Measurements from ENCODE around the gene ZNF394.
A peak's percentile ranks its signal among the peaks of the same experiment; 100 is the strongest.

The ZNF394 gene

GRCh38 chr7:99493823-99494222 lies 6.3 kb downstream of the ZNF394 start:
- no peak for DNase-seq (ENCODE audit: low spot score)

- no peak for DNase-seq (ENCODE audit: low spot score)
Observed at GRCh38 chr7:99490878-99491277, 9.2 kb downstream of the ZNF394 start.

GRCh38 chr7:99489235-99489634 lies 10.8 kb downstream of the ZNF394 start:
- DNase-seq (ENCODE audit: low spot score), result no peak

- DNase-seq (ENCODE audit: low spot score), result no peak
Observed at GRCh38 chr7:99485094-99485493, 15.0 kb downstream of the ZNF394 start.

- no peak for DNase-seq (ENCODE audit: low spot score)
Observed at GRCh38 chr7:99478464-99479440, 21.3 kb downstream of the ZNF394 start.

- peak; percentile 85 for DNase-seq (ENCODE audit: low spot score)
Observed at GRCh38 chr7:99476107-99476506, 24.0 kb downstream of the ZNF394 start.

- peak; percentile 85 for DNase-seq (ENCODE audit: low spot score)
Observed at GRCh38 chr7:99473315-99473596, 26.8 kb downstream of the ZNF394 start.

GRCh38 chr7:99472561-99473314 lies 27.3 kb downstream of the ZNF394 start, which contains the start of gene ZNF789:
Gene ZNF789, plus strand, starts transcription at chr7:99472890. Its CDS starts 3,567 bp downstream, at chr7:99476457.
- DNase-seq (ENCODE audit: low spot score), result peak; percentile 99

GRCh38 chr7:99469381-99470065 lies 30.6 kb downstream of the ZNF394 start:
- no peak for DNase-seq (ENCODE audit: low spot score)

GRCh38 chr7:99468336-99468918 lies 31.7 kb downstream of the ZNF394 start:
- DNase-seq (ENCODE audit: low spot score), result no peak

GRCh38 chr7:99465421-99465768 lies 34.7 kb downstream of the ZNF394 start:
- DNase-seq (ENCODE audit: low spot score), result no peak

GRCh38 chr7:99461221-99461620 lies 38.9 kb downstream of the ZNF394 start:
- DNase-seq (ENCODE audit: low spot score), result no peak

- no peak for DNase-seq (ENCODE audit: low spot score)
Observed at GRCh38 chr7:99460651-99461050, 39.4 kb downstream of the ZNF394 start.

- no peak for DNase-seq (ENCODE audit: low spot score)
Observed at GRCh38 chr7:99459087-99459486, 41.0 kb downstream of the ZNF394 start.

GRCh38 chr7:99457650-99458493 lies 42.2 kb downstream of the ZNF394 start:
- no peak for DNase-seq (ENCODE audit: low spot score)

GRCh38 chr7:99457050-99457649 lies 42.9 kb downstream of the ZNF394 start:
- DNase-seq (ENCODE audit: low spot score), result no peak

GRCh38 chr7:99456288-99456687 lies 43.8 kb downstream of the ZNF394 start:
- DNase-seq (ENCODE audit: low spot score), result no peak

GRCh38 chr7:99455874-99456273 lies 44.2 kb downstream of the ZNF394 start:
- DNase-seq (ENCODE audit: low spot score), result no peak

- no peak for DNase-seq (ENCODE audit: low spot score)
Observed at GRCh38 chr7:99453105-99453504, 47.0 kb downstream of the ZNF394 start.

GRCh38 chr7:99452541-99452940 lies 47.5 kb downstream of the ZNF394 start:
- no peak for DNase-seq (ENCODE audit: low spot score)

- no peak for DNase-seq (ENCODE audit: low spot score)
Observed at GRCh38 chr7:99451936-99452335, 48.1 kb downstream of the ZNF394 start.

Measured in COLO829 (cell line).